ENCODE results near the gene XPR1.
A peak's percentile ranks its signal among the peaks of the same experiment; 100 is the strongest.

The XPR1 gene

GRCh38 chr1:180887841-180888240 is 256.0 kb downstream of the XPR1 start:
- DNase-seq: no peak
- in situ Hi-C loops (cut with HindIII; ENCODE audit: low pct_ligation_motif_present, low pct_unique_long_range_greater_than_20kb, low sequenced_read_pairs): no loop called here

GRCh38 chr1:180888870-180889269 is 257.0 kb downstream of the XPR1 start:
- no peak for DNase-seq
- in situ Hi-C loops (cut with HindIII; ENCODE audit: low pct_ligation_motif_present, low pct_unique_long_range_greater_than_20kb, low sequenced_read_pairs): no loop called here

GRCh38 chr1:180889325-180889724 is 257.5 kb downstream of the XPR1 start:
- DNase-seq: no peak
- in situ Hi-C loops (cut with HindIII; ENCODE audit: low pct_ligation_motif_present, low pct_unique_long_range_greater_than_20kb, low sequenced_read_pairs): no loop called here

DNA sequence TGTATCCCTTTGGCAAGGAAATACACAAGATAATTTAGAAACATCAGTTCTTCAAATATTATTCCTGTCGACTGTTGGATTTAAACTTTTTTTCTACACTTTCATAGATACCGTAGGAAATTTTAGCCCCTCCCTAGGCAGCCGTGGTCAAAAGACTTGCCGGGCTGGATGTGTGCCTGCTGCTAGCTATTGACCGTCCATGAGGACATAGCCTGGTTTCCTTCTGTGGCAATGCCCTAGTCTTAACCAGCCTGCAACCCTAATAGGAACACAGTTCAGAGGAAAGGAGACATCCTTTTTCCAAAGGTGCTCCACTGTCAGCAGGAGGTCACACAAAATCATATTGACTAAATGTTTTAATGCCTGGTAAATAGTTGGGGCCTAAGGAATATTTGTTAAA is 260.4 kb downstream of the XPR1 start:
- in situ Hi-C loops (cut with HindIII; ENCODE audit: low pct_ligation_motif_present, low pct_unique_long_range_greater_than_20kb, low sequenced_read_pairs): no loop called here
- DNase-seq: no peak

DNA sequence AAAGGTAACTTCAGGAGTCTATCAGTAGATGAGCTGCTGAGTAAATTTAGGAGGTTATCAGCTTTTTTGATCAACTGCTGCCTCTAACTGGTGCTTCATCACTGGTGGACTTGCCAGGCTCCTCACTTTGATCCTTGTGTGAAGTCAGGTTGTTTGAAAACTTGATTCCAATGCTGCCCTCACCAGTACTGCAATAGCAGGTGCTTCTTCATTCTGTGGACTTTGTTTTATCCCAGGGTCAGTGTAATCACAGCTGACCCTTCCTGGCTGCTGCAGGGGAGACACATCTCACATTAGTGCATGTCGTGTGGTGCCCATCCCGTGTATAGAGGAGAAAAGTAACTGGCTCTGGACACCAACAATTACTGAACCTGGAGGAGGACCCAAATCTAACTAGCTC is 260.9 kb downstream of the XPR1 start:
- in situ Hi-C loops (cut with HindIII; ENCODE audit: low pct_ligation_motif_present, low pct_unique_long_range_greater_than_20kb, low sequenced_read_pairs): no loop called here
- DNase-seq: no peak

GRCh38 chr1:180893614-180894013 is 261.8 kb downstream of the XPR1 start:
- DNase-seq: no peak
- in situ Hi-C loops (cut with HindIII; ENCODE audit: low pct_ligation_motif_present, low pct_unique_long_range_greater_than_20kb, low sequenced_read_pairs): no loop called here

- in situ Hi-C loops (cut with HindIII; ENCODE audit: low pct_ligation_motif_present, low pct_unique_long_range_greater_than_20kb, low sequenced_read_pairs): no loop called here
- no peak for DNase-seq
These were observed 264.3 kb downstream of the XPR1 start for GRCh38 chr1:180896161-180896560.

- in situ Hi-C loops (cut with HindIII; ENCODE audit: low pct_ligation_motif_present, low pct_unique_long_range_greater_than_20kb, low sequenced_read_pairs): no loop called here
These were observed 266.8 kb downstream of the XPR1 start for GRCh38 chr1:180898441-180899219.

DNA sequence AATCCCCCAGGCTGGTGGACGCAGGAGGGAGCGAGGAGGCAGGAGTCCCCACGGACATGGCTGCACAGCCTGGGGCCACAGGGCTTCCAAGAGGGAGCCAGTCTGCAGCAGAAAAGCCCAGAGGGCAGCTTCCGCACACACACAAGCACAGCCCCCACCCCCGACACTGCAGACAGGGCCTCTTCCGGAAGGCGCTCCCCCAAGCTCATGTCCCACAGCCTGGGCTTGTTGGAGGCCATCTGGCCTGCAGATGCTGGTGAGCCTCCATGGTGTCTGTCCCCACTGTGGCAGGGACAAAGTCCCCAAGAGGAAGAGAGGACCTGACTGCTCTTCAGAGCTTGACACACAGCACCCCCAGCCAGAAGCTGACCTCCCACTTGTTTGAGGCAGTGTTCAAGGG is 267.4 kb downstream of the XPR1 start:
- DNase-seq: no peak
- in situ Hi-C loops (cut with HindIII; ENCODE audit: low pct_ligation_motif_present, low pct_unique_long_range_greater_than_20kb, low sequenced_read_pairs): no loop called here

More at GRCh38 chr1:180898441-180899219, 266.8 kb downstream of the XPR1 start:
- DNase-seq: no peak

- DNase-seq: no peak
- in situ Hi-C loops (cut with HindIII; ENCODE audit: low pct_ligation_motif_present, low pct_unique_long_range_greater_than_20kb, low sequenced_read_pairs): loop anchor here (25.0 kb wide), 1 partner anchor 261 kb away; no protein-coding TSS in a partner anchor
These were observed 269.5 kb downstream of the XPR1 start for GRCh38 chr1:180901076-180901990.

DNA sequence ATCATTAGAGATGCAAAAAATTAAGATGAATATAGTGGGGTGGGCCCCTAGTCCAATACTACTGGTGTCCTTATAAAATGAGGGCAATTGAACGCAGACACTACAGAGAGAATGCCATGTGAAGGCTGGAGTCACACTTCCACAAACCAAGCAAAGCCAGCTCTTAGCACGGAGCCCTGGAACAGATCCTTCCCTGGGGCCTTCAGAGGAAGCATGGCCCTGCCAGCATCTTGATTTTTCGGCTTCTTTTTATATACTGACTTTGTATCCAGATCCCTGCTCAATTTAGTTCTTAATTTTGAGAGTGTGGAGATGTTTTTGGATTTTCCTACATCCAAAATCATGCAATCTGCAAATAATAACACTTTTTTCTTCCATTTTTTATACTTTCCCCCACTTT is 270.7 kb downstream of the XPR1 start:
- in situ Hi-C loops (cut with HindIII; ENCODE audit: low pct_ligation_motif_present, low pct_unique_long_range_greater_than_20kb, low sequenced_read_pairs): loop anchor here (25.0 kb wide), 1 partner anchor 260 kb away; no protein-coding TSS in a partner anchor
- DNase-seq: no peak

GRCh38 chr1:180905927-180906326 is 274.1 kb downstream of the XPR1 start:
- DNase-seq: no peak
- in situ Hi-C loops (cut with HindIII; ENCODE audit: low pct_ligation_motif_present, low pct_unique_long_range_greater_than_20kb, low sequenced_read_pairs): loop anchor here (25.0 kb wide), 1 partner anchor 256 kb away; no protein-coding TSS in a partner anchor

GRCh38 chr1:180906511-180906910 is 274.7 kb downstream of the XPR1 start:
- in situ Hi-C loops (cut with HindIII; ENCODE audit: low pct_ligation_motif_present, low pct_unique_long_range_greater_than_20kb, low sequenced_read_pairs): loop anchor here (25.0 kb wide), 1 partner anchor 256 kb away; no protein-coding TSS in a partner anchor
- no peak for DNase-seq

GRCh38 chr1:180907313-180908055 is 275.7 kb downstream of the XPR1 start:
- DNase-seq: no peak
- in situ Hi-C loops (cut with HindIII; ENCODE audit: low pct_ligation_motif_present, low pct_unique_long_range_greater_than_20kb, low sequenced_read_pairs): loop anchor here (25.0 kb wide), 1 partner anchor 255 kb away; no protein-coding TSS in a partner anchor

DNA sequence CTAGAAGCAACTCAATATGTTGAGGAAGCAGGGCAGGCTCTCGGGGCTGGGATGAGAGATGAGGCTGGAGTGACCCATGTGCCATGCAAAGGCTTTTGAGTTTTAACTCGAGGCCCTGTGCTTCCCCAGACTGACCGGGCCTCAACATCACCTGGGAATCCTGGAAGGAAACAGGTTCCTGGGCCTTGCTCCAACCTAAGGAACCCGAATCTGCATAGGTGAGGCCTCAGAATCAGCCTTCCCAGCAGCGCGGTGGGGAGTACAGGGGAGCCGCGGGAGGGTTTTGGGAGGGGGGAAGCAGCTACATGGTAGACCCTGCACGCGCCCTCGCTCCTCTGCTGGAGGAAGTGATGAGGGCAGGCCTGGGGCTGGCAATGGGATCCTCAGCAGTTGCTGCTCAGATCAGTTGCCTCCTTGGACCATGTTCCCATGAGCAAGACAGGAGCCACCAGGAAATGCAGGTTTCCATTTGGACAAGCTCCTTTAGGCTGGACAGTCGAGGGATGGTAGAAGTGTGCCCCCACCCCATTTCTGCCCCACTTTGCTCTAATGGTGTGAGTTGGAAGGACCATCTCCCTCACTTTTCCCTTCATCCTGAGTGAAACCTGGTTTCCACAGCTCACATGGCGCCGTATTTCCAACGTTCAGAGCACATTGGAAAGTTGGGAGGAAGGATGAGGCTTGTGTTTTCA is 276.4 kb downstream of the XPR1 start:
- in situ Hi-C loops (cut with HindIII; ENCODE audit: low pct_ligation_motif_present, low pct_unique_long_range_greater_than_20kb, low sequenced_read_pairs): loop anchor here (25.0 kb wide), 1 partner anchor 254 kb away; no protein-coding TSS in a partner anchor

DNA sequence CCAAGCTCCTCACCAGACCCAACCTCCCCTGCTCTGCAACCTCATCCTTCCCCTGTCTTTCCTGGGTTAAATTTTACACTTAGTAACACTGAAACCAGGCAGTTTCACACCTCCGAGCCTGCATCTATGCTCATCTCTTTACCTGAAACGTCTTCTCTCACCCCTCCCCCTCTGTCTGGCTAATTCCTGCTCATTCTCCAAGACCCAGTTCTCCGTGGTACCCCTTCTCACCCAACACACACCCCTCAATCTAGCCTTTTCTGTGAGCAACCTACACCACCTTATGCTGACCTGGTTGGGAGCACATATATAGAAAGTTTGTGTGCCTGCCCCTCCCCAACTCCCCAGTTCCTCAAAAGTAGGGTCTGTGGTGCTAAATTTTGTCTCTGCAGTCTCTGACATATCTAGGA is 277.2 kb downstream of the XPR1 start:
- no peak for DNase-seq
- in situ Hi-C loops (cut with HindIII; ENCODE audit: low pct_ligation_motif_present, low pct_unique_long_range_greater_than_20kb, low sequenced_read_pairs): loop anchor here (25.0 kb wide), 1 partner anchor 253 kb away; no protein-coding TSS in a partner anchor

More for the DNA sequence above, 276.4 kb downstream of the XPR1 start:
- DNase-seq: no peak

GRCh38 chr1:180909462-180909976 is 277.7 kb downstream of the XPR1 start:
- peak; percentile 19 for DNase-seq
- in situ Hi-C loops (cut with HindIII; ENCODE audit: low pct_ligation_motif_present, low pct_unique_long_range_greater_than_20kb, low sequenced_read_pairs): loop anchor here (25.0 kb wide), 1 partner anchor 253 kb away; no protein-coding TSS in a partner anchor
